ENCODE results near the gene TTLL10. TPM values are rescaled to one million over a fixed set of nuclear protein-coding genes. Genes with fewer than 3 reads are reported as not detected.

Gene TTLL10
- total and polyA plus RNA-seq, 2 of the 8 experiments (the other 6 are each of a cell fraction or from before 2014, with no cell fraction given) = 1.1 to 1.7 TPM

- TF ChIP-seq E2F6 (IDR thresholded peaks at IDR 0.05) = no peak
- no peak for TF ChIP-seq SIRT6 (IDR thresholded peaks at IDR 0.05; ENCODE audit: low read length)
- no peak for TF ChIP-seq TCF12 (IDR thresholded peaks at IDR 0.05; ENCODE audit: low read depth, low read length)
- no peak for TF ChIP-seq SP1 (IDR thresholded peaks at IDR 0.05; ENCODE audit: low read depth, low read length)
- no peak for TF ChIP-seq SIX5 (IDR thresholded peaks at IDR 0.05; ENCODE audit: low read depth, low read length)
- no peak for TF ChIP-seq EGR1 (IDR thresholded peaks at IDR 0.05; ENCODE audit: borderline replicate concordance, low read depth, low read length)
- TF ChIP-seq POLR2A (IDR thresholded peaks at IDR 0.05; ENCODE audit: control extremely low read depth in 1 of 2, low read depth in 2 of 2, low read length in 2 of 2) = no peak
- no peak for TF ChIP-seq RFX5 (IDR thresholded peaks at IDR 0.05; ENCODE audit: borderline replicate concordance, low read depth, low read length)
- no peak for TF ChIP-seq TAF7 (optimal IDR thresholded peaks at IDR 0.05; ENCODE audit: borderline replicate concordance, low read depth, low read length)
Observed at GRCh38 chr1:1149416-1149815, 24.3 kb upstream of the TTLL10 start (continued).

All from H1 (cell line).